Activated CD8-positive, alpha-beta memory T cell treated with anti-CD3 and anti-CD28 coated beads, Interleukin-2, amount 10 ng/mL, durations not matched to agents 7 days and 5 days (primary cell): Measurements from ENCODE around the gene APOBEC4. TPM values are rescaled to one million over a fixed set of nuclear protein-coding genes. Genes with fewer than 3 reads are reported as not detected.
"Not testable (repeated sequence)": the region's sequence is repeated elsewhere in the genome, so short reads cannot be mapped to it uniquely, and the experiment has no call there.

Experiments used
- ATAC-seq: fragments of 150-1000 bp; cut with Tn5 transposase; one replicate; pipeline ENCODE4 v1.10.0; 2021; ENCODE audit warnings: moderate library complexity
- CTCF ChIA-PET: fragments of 350-600 bp; sonication (Branson Sonifier 250); formaldehyde crosslinking; loops from one replicate; lab custom pipeline; 2021; ENCODE audit warnings: antibody characterized with exemption; lab: Charles Lee
- DNase-seq: peaks from one replicate; pipeline ENCODE4 v3.0.0-alpha.2; 2020
- H3K27ac Mint-ChIP-seq: one replicate; pipeline ENCODE4 v1.8.0; 2021; ENCODE audit warnings: mild to moderate bottlenecking, mixed read lengths
- H3K27me3 Mint-ChIP-seq: one replicate; pipeline ENCODE4 v1.8.0; 2021; ENCODE audit warnings: mixed read lengths
- H3K36me3 Mint-ChIP-seq: one replicate; pipeline ENCODE4 v1.8.0; 2021; ENCODE audit warnings: mild to moderate bottlenecking, mixed read lengths
- H3K4me1 Mint-ChIP-seq: one replicate; pipeline ENCODE4 v1.8.0; 2021; ENCODE audit warnings: mixed read lengths
- H3K4me3 Mint-ChIP-seq: one replicate; pipeline ENCODE4 v1.8.0; 2021; ENCODE audit warnings: mild to moderate bottlenecking, moderate library complexity, mixed read lengths
- H3K9me3 Mint-ChIP-seq: one replicate; pipeline ENCODE4 v1.8.0; 2022; ENCODE audit warnings: low read depth, mixed read lengths
- total RNA-seq, 2 experiments: library from RNA; stranded (reverse); gene quantifications; one replicate each; pipeline ENCODE4 v1.2.3, GENCODE V29; 2021

Gene APOBEC4
- total RNA-seq, 2 experiments from 2014 or later, result not detected

GRCh38 chr1:183622884-183623785 is 30.0 kb downstream of the APOBEC4 start:
- DNase-seq (peak; percentile 64), ATAC-seq (peak; percentile 85)
- Mint-ChIP-seq H3K27ac (no peak overlapping the region), H3K9me3 (no peaks in the 10 kb centered on the region), H3K36me3 (peaks cover 17% of the 10 kb centered on the region), H3K27me3 (no peaks in the 10 kb centered on the region), H3K4me3 (no peak overlapping the region), H3K4me1 (peaks cover 4% of the 10 kb centered on the region)
- CTCF ChIA-PET, result interaction anchor here (2.2 kb wide), 1 partner anchor 11 kb away, joined by 7 read pairs; no protein-coding TSS in a partner anchor

- CTCF ChIA-PET, result no interaction called here
These were observed 31.1 kb downstream of the APOBEC4 start for GRCh38 chr1:183622013-183622412.

GRCh38 chr1:183620311-183620710 is 32.8 kb downstream of the APOBEC4 start:
- ATAC-seq (no peak), DNase-seq (no peak)
- no peaks in the 10 kb centered on the region for H3K4me1 Mint-ChIP-seq
- H3K27ac Mint-ChIP-seq, result no peak overlapping the region
- no peaks in the 10 kb centered on the region for H3K27me3 Mint-ChIP-seq
- CTCF ChIA-PET, result no interaction called here
- peaks cover 12% of the 10 kb centered on the region for H3K36me3 Mint-ChIP-seq
- H3K9me3 Mint-ChIP-seq, result no peaks in the 10 kb centered on the region
- no peak overlapping the region for H3K4me3 Mint-ChIP-seq

More at GRCh38 chr1:183622013-183622412, 31.1 kb downstream of the APOBEC4 start:
- H3K27ac Mint-ChIP-seq, result no peak overlapping the region
- no peak overlapping the region for H3K4me3 Mint-ChIP-seq
- no peaks in the 10 kb centered on the region for H3K9me3 Mint-ChIP-seq
- no peaks in the 10 kb centered on the region for H3K4me1 Mint-ChIP-seq
- ATAC-seq, result no peak
- peaks cover 14% of the 10 kb centered on the region for H3K36me3 Mint-ChIP-seq
- DNase-seq, result no peak
- no peaks in the 10 kb centered on the region for H3K27me3 Mint-ChIP-seq

- Mint-ChIP-seq H3K27me3 (no peaks in the 10 kb centered on the region), H3K4me3 (no peak overlapping the region), H3K36me3 (peaks cover 8% of the 10 kb centered on the region), H3K27ac (no peak overlapping the region), H3K9me3 (no peaks in the 10 kb centered on the region), H3K4me1 (no peaks in the 10 kb centered on the region)
- DNase-seq (no peak), ATAC-seq (no peak)
- CTCF ChIA-PET, result no interaction called here
These were observed 33.3 kb downstream of the APOBEC4 start for GRCh38 chr1:183619781-183620180.

- DNase-seq, H3K4me3 Mint-ChIP-seq, H3K4me1 Mint-ChIP-seq, H3K27me3 Mint-ChIP-seq, ATAC-seq, H3K9me3 Mint-ChIP-seq, H3K36me3 Mint-ChIP-seq, H3K27ac Mint-ChIP-seq, CTCF ChIA-PET: not testable (repeated sequence)
These were observed 34.9 kb downstream of the APOBEC4 start for GRCh38 chr1:183618202-183618601.

GRCh38 chr1:183612975-183613374 is 40.1 kb downstream of the APOBEC4 start:
- ATAC-seq, CTCF ChIA-PET, H3K36me3 Mint-ChIP-seq, H3K27ac Mint-ChIP-seq, H3K4me3 Mint-ChIP-seq, H3K4me1 Mint-ChIP-seq, DNase-seq, H3K27me3 Mint-ChIP-seq, H3K9me3 Mint-ChIP-seq: not testable (repeated sequence)

- no peak for ATAC-seq
- H3K4me3 Mint-ChIP-seq, result no peak overlapping the region
- H3K36me3 Mint-ChIP-seq, result no peaks in the 10 kb centered on the region
- H3K27me3 Mint-ChIP-seq, result peaks cover 2% of the 10 kb centered on the region
- no peaks in the 10 kb centered on the region for H3K9me3 Mint-ChIP-seq
- CTCF ChIA-PET, result no interaction called here
- no peaks in the 10 kb centered on the region for H3K4me1 Mint-ChIP-seq
- H3K27ac Mint-ChIP-seq, result no peak overlapping the region
- DNase-seq, result no peak
These were observed 40.7 kb downstream of the APOBEC4 start for GRCh38 chr1:183612407-183612806.

- Mint-ChIP-seq H3K4me1 (no peaks in the 10 kb centered on the region), H3K36me3 (no peaks in the 10 kb centered on the region), H3K9me3 (no peaks in the 10 kb centered on the region), H3K27me3 (peaks cover 2% of the 10 kb centered on the region), H3K27ac (no peak overlapping the region), H3K4me3 (no peak overlapping the region)
- no peak for DNase-seq
- no peak for ATAC-seq
- CTCF ChIA-PET, result interaction anchor here (1.1 to 1.2 kb wide), 2 partner anchors 10 to 17 kb away, joined by 3 read pairs; no protein-coding TSS in a partner anchor
These were observed 42.1 kb downstream of the APOBEC4 start for GRCh38 chr1:183611021-183611420.

GRCh38 chr1:183609759-183610452 is 43.2 kb downstream of the APOBEC4 start:
- Mint-ChIP-seq H3K36me3 (no peaks in the 10 kb centered on the region), H3K4me1 (peaks cover 3% of the 10 kb centered on the region), H3K9me3 (no peaks in the 10 kb centered on the region), H3K4me3 (no peak overlapping the region), H3K27ac (no peak overlapping the region), H3K27me3 (peaks cover 10% of the 10 kb centered on the region)
- ATAC-seq, result no peak
- CTCF ChIA-PET, result interaction anchor here (1.1 to 1.5 kb wide), 3 partner anchors 9 to 18 kb away, joined by 3 read pairs; no protein-coding TSS in a partner anchor
- no peak for DNase-seq

- DNase-seq (no peak), ATAC-seq (no peak)
- Mint-ChIP-seq H3K4me3 (no peak overlapping the region), H3K27ac (no peak overlapping the region), H3K9me3 (no peaks in the 10 kb centered on the region), H3K36me3 (no peaks in the 10 kb centered on the region), H3K4me1 (peaks cover 8% of the 10 kb centered on the region), H3K27me3 (peaks cover 14% of the 10 kb centered on the region)
- CTCF ChIA-PET, result interaction anchor here (1.5 kb wide), 1 partner anchor 17 kb away, joined by 3 read pairs; no protein-coding TSS in a partner anchor
These were observed 43.8 kb downstream of the APOBEC4 start for GRCh38 chr1:183609313-183609712.

- Mint-ChIP-seq H3K27me3 (peaks cover 20% of the 10 kb centered on the region), H3K27ac (no peak overlapping the region), H3K4me3 (no peak overlapping the region), H3K36me3 (no peaks in the 10 kb centered on the region), H3K4me1 (peaks cover 15% of the 10 kb centered on the region), H3K9me3 (no peaks in the 10 kb centered on the region)
- ATAC-seq (no peak), DNase-seq (no peak)
- CTCF ChIA-PET, result interaction anchor here (1.3 to 2.1 kb wide), 2 partner anchors 13 to 48 kb away, joined by 3 to 5 read pairs; no protein-coding TSS in a partner anchor
These were observed 45.7 kb downstream of the APOBEC4 start for GRCh38 chr1:183607322-183607980.

- CTCF ChIA-PET, result interaction anchor here (0.5 to 1.3 kb wide), 2 partner anchors 11 to 19 kb away, joined by 3 read pairs; no protein-coding TSS in a partner anchor
- H3K4me1 Mint-ChIP-seq, result peaks cover 15% of the 10 kb centered on the region
- H3K9me3 Mint-ChIP-seq, result no peaks in the 10 kb centered on the region
- H3K4me3 Mint-ChIP-seq, result no peak overlapping the region
- H3K27ac Mint-ChIP-seq, result no peak overlapping the region
- ATAC-seq (no peak), DNase-seq (no peak)
- H3K36me3 Mint-ChIP-seq, result no peaks in the 10 kb centered on the region
- H3K27me3 Mint-ChIP-seq, result peaks cover 20% of the 10 kb centered on the region
These were observed 47.2 kb downstream of the APOBEC4 start for GRCh38 chr1:183605904-183606303.

- no peak for ATAC-seq
- CTCF ChIA-PET, result interaction anchor here (1.6 kb wide), 1 partner anchor 21 kb away, joined by 6 read pairs; no protein-coding TSS in a partner anchor
- H3K9me3 Mint-ChIP-seq, result no peaks in the 10 kb centered on the region
- DNase-seq, result no peak
- H3K4me1 Mint-ChIP-seq, result peaks cover 15% of the 10 kb centered on the region
- no peak overlapping the region for H3K27ac Mint-ChIP-seq
- no peak overlapping the region for H3K4me3 Mint-ChIP-seq
- H3K36me3 Mint-ChIP-seq, result peaks cover 1% of the 10 kb centered on the region
- H3K27me3 Mint-ChIP-seq, result peaks cover 20% of the 10 kb centered on the region
These were observed 48.3 kb downstream of the APOBEC4 start for GRCh38 chr1:183604815-183605214.
